MCF 10A (cell line): Measurements from ENCODE around the gene G3BP1. TPM values are rescaled to one million over a fixed set of nuclear protein-coding genes. Genes with fewer than 3 reads are reported as not detected.
A peak's percentile ranks its signal among the peaks of the same experiment; 100 is the strongest.

ENCODE experiments used
- BruUV-seq: library from RNA; stranded (reverse); fragments of 400-500 nt; replicated peaks from 2 replicates; lab custom pipeline; 2021; lab: Mats Ljungman, UMichigan
- CTCF ChIA-PET: fragments of 300-600 bp; sonication (Branson Sonifier 250); formaldehyde crosslinking; extraction: SDS; loops from one replicate; lab custom pipeline; 2021; ENCODE audit warnings: antibody characterized with exemption, inconsistent platforms; lab: Yijun Ruan, JAX
- POLR2A ChIA-PET: fragments of 300-600, 350-650 bp; sonication (Branson Sonifier 250); formaldehyde crosslinking; extraction: SDS; loops from one replicate; lab custom pipeline; 2020; ENCODE audit warnings: antibody characterized with exemption, inconsistent platforms; lab: Yijun Ruan, JAX
- DNase-seq: peaks from one replicate; pipeline ENCODE4 v3.0.0-alpha.2; 2018; ENCODE audit not compliant: unreplicated experiment
- H3K27ac Mint-ChIP-seq: one replicate; pipeline ENCODE4 v1.8.0; 2022; ENCODE audit warnings: mild to moderate bottlenecking, low read depth, mixed read lengths; ENCODE audit not compliant: unreplicated experiment
- H3K27me3 Mint-ChIP-seq: one replicate; pipeline ENCODE4 v1.8.0; 2022; ENCODE audit warnings: mixed read lengths; ENCODE audit not compliant: insufficient read depth, unreplicated experiment
- H3K36me3 Mint-ChIP-seq: one replicate; pipeline ENCODE4 v1.8.0; 2022; ENCODE audit warnings: mild to moderate bottlenecking, moderate library complexity, mixed read lengths; ENCODE audit not compliant: insufficient read depth, unreplicated experiment
- H3K4me1 Mint-ChIP-seq: one replicate; pipeline ENCODE4 v1.8.0; 2022; ENCODE audit warnings: mixed read lengths; ENCODE audit not compliant: insufficient read depth, unreplicated experiment
- H3K4me3 Mint-ChIP-seq: one replicate; pipeline ENCODE4 v1.8.0; 2022; ENCODE audit warnings: mild to moderate bottlenecking, moderate library complexity, mixed read lengths; ENCODE audit not compliant: unreplicated experiment
- H3K9me3 Mint-ChIP-seq: one replicate; pipeline ENCODE4 v1.8.0; 2022; ENCODE audit warnings: mixed read lengths; ENCODE audit not compliant: unreplicated experiment
- intact Hi-C: fragments of 100-400 bp; cut with micrococcal nuclease; formaldehyde crosslinking; loops from 2 replicates; pipeline ENCODE4 v1.14.1; 2022
- total RNA-seq: library from RNA; stranded (reverse); gene quantifications from 2 replicates; pipeline ENCODE4 v1.2.3, GENCODE V29; 2022
- TF ChIP-seq, protein P1 (sequence below): fragments of 200-600 bp; IDR thresholded peaks from one replicate; pipeline ENCODE4 v1.8.0; 2022; ENCODE audit warnings: antibody characterized with exemption, mild to moderate bottlenecking; ENCODE audit not compliant: unreplicated experiment

The G3BP1 gene
- total RNA-seq, 1 experiment from 2014 or later: 279 TPM

DNA sequence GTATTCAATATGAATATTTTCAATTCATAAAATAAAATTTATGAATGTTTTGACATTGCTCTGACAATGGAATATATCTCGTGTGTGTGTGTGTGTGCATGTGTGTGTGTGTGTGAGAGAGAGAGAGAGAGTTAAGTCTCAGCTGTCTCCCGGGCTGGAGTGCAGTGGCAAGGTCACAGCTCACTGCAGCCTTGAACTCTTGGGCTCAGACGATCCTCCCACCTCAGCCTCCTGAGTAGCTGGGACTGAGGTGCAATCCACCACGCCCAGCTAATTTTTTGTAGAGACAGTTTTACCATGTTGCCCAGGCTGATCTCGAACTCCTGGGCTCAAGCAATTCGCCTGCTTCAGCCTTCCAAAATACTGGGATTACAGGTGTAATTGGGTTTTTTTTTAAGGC is 16.1 kb downstream of the G3BP1 start:
- intact Hi-C loops: no loop called here
- no peaks in the 10 kb centered on the region for H3K27me3 Mint-ChIP-seq
- CTCF ChIA-PET: interaction anchor here (0.6 to 2.3 kb wide), 3 partner anchors 11 to 131 kb away, joined by 3 to 8 read pairs (median 7); no protein-coding TSS in a partner anchor
- no TSS peak for BruUV-seq
- H3K9me3 Mint-ChIP-seq: no peaks in the 10 kb centered on the region
- peak overlapping the region; percentile 35 for H3K27ac Mint-ChIP-seq
- peaks cover 69% of the 10 kb centered on the region for H3K36me3 Mint-ChIP-seq
- peaks cover 17% of the 10 kb centered on the region for H3K4me1 Mint-ChIP-seq
- TF ChIP-seq, protein P1, sequence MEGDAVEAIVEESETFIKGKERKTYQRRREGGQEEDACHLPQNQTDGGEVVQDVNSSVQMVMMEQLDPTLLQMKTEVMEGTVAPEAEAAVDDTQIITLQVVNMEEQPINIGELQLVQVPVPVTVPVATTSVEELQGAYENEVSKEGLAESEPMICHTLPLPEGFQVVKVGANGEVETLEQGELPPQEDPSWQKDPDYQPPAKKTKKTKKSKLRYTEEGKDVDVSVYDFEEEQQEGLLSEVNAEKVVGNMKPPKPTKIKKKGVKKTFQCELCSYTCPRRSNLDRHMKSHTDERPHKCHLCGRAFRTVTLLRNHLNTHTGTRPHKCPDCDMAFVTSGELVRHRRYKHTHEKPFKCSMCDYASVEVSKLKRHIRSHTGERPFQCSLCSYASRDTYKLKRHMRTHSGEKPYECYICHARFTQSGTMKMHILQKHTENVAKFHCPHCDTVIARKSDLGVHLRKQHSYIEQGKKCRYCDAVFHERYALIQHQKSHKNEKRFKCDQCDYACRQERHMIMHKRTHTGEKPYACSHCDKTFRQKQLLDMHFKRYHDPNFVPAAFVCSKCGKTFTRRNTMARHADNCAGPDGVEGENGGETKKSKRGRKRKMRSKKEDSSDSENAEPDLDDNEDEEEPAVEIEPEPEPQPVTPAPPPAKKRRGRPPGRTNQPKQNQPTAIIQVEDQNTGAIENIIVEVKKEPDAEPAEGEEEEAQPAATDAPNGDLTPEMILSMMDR: no peak
- H3K4me3 Mint-ChIP-seq: no peak overlapping the region
- no peak for DNase-seq
- POLR2A ChIA-PET: interaction anchor here (0.6 to 5.4 kb wide), 4 partner anchors 11 to 209 kb away, joined by 3 to 77 read pairs (median 7); partner anchors contain the start of gene G3BP1

DNA sequence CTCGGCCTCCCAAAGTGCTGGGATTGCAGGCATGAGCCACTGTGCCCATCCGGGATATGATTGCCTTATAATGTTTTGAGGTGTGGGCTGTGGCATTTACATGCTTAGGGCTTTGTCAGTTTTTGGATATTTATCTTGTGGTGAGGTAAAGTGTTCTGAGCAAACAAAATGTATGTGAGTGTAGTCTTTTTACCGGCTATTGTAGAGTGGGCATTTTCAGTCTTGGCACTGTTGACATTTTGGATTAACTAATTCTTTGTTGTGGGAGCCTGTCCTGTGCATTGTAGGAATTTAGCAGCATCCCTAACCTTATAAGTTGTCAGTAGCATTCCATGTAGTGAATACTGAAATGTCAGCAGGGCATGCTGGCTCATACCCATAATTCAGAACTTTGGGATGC is 21.6 kb downstream of the G3BP1 start:
- POLR2A ChIA-PET: interaction anchor here (1.1 kb wide), 2 partner anchors 13 to 15 kb away, joined by 3 read pairs; no protein-coding TSS in a partner anchor
- CTCF ChIA-PET: interaction anchor here (0.7 kb wide), 1 partner anchor 1328 kb away, joined by 5 read pairs; no protein-coding TSS in a partner anchor
- Mint-ChIP-seq H3K4me3 (no peak overlapping the region), H3K9me3 (no peaks in the 10 kb centered on the region), H3K27me3 (no peaks in the 10 kb centered on the region), H3K4me1 (peaks cover 7% of the 10 kb centered on the region), H3K27ac (peak overlapping the region; percentile 69), H3K36me3 (peaks cover 99% of the 10 kb centered on the region)
- no peak for DNase-seq
- intact Hi-C loops: no loop called here
- BruUV-seq: no TSS peak
- TF ChIP-seq, protein P1: no peak

DNA sequence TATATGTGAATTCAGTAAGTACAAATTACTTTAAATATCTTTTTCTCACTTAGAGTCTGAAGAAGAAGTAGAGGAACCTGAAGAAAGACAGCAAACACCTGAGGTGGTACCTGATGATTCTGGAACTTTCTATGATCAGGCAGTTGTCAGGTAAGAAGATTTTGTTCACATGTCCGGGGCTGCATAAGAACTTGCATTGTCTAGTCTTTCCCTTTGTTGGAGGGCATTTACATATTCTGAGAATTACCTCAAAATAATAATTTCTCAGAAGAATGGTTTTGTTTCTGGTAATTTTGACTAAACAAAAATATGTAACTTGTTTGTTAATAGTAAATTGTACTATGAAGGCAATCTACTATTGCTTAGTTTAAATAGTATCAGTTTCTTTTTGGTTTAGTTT is 23.7 kb downstream of the G3BP1 start:
- ChIA-PET CTCF (no interaction called here), POLR2A (interaction anchor here (1.2 kb wide), 1 partner anchor 11 kb away, joined by 3 read pairs; no protein-coding TSS in a partner anchor)
- no TSS peak for BruUV-seq
- TF ChIP-seq, protein P1: no peak
- no peaks in the 10 kb centered on the region for H3K9me3 Mint-ChIP-seq
- peaks cover 100% of the 10 kb centered on the region for H3K36me3 Mint-ChIP-seq
- no peak overlapping the region for H3K27ac Mint-ChIP-seq
- no peaks in the 10 kb centered on the region for H3K27me3 Mint-ChIP-seq
- H3K4me3 Mint-ChIP-seq: no peak overlapping the region
- no peak for DNase-seq
- H3K4me1 Mint-ChIP-seq: peaks cover 16% of the 10 kb centered on the region
- intact Hi-C loops: no loop called here

DNA sequence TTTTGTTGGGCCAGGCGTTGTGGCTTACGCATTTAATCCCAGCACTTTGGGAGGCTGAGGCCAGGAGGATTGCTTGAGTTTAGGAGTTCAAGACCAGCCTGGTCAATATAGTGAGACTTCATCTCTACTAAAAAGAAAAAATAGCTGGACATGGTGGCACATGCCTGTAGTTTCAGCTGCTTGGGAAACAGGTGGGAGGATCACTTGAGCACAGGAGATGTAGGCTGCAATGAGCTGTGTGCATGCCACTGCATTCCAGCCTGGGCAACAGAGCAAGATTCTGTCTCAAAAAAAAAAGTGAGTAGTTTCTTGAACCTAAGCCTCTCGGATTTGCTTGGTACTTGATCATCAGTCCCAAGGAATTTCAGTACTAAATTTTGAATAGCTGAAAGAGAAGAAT is 26.9 kb downstream of the G3BP1 start:
- ChIA-PET CTCF (interaction anchor here (0.7 to 2.1 kb wide), 10 partner anchors 11 to 666 kb away, joined by 3 to 15 read pairs (median 5); partner anchors contain the start of gene G3BP1), POLR2A (interaction anchor here (0.7 to 3.7 kb wide), 7 partner anchors 11 to 891 kb away, joined by 3 to 21 read pairs (median 10); partner anchors contain the start of gene G3BP1)
- TF ChIP-seq, protein P1: no peak
- Mint-ChIP-seq H3K4me1 (peaks cover 16% of the 10 kb centered on the region), H3K4me3 (no peak overlapping the region), H3K27me3 (no peaks in the 10 kb centered on the region), H3K36me3 (peaks cover 100% of the 10 kb centered on the region), H3K27ac (peak overlapping the region; percentile 60), H3K9me3 (no peaks in the 10 kb centered on the region)
- intact Hi-C loops: no loop called here
- no peak for DNase-seq
- no TSS peak for BruUV-seq
